Stimulated activated CD4-positive, alpha-beta T cell treated with anti-CD3 and anti-CD28 coated beads, Interleukin-15, amount 100 ng/mL, for 48 hours (primary cell): ENCODE data around the gene BANF2.
"Not testable (repeated sequence)": the region's sequence is repeated elsewhere in the genome, so short reads cannot be mapped to it uniquely, and the experiment has no call there.

Source experiments
- DNase-seq, 2 donors: peaks; one replicate each; pipeline ENCODE4 v3.0.0-alpha.2; 2020; ENCODE audit warnings: low read depth in 2 of 2

Gene BANF2

GRCh38 chr20:17682889-17683198 is 16.9 kb upstream of the BANF2 start:
- DNase-seq: no peak

GRCh38 chr20:17683218-17684076 is 16.3 kb upstream of the BANF2 start:
- DNase-seq: no peak

- no peak for DNase-seq
Observed at GRCh38 chr20:17684077-17684888, 15.5 kb upstream of the BANF2 start.

GRCh38 chr20:17685168-17685567 is 14.6 kb upstream of the BANF2 start:
- no peak for DNase-seq

GRCh38 chr20:17687800-17688199 is 12.0 kb upstream of the BANF2 start:
- no peak for DNase-seq

- no peak for DNase-seq
Observed at GRCh38 chr20:17688965-17689364, 10.8 kb upstream of the BANF2 start.

GRCh38 chr20:17690144-17690543 is 9.6 kb upstream of the BANF2 start:
- DNase-seq: no peak

- no peak for DNase-seq
Observed at GRCh38 chr20:17691758-17692157, 8.0 kb upstream of the BANF2 start.

GRCh38 chr20:17693444-17694001 is 6.2 kb upstream of the BANF2 start:
- no peak for DNase-seq

GRCh38 chr20:17694767-17695166 is 5.0 kb upstream of the BANF2 start:
- no peak for DNase-seq

GRCh38 chr20:17696287-17696686 is 3.5 kb upstream of the BANF2 start:
- no peak for DNase-seq

- DNase-seq: no peak
Observed at GRCh38 chr20:17697171-17697570, 2.6 kb upstream of the BANF2 start.

- DNase-seq: no peak
Observed at GRCh38 chr20:17698384-17698783, 1.4 kb upstream of the BANF2 start.

- DNase-seq: no peak
Observed at GRCh38 chr20:17700637-17701036, 871 bp downstream of the BANF2 start.

GRCh38 chr20:17701826-17702225 is 2.1 kb downstream of the BANF2 start:
- no peak for DNase-seq

GRCh38 chr20:17704589-17705317 is 5.0 kb downstream of the BANF2 start:
- DNase-seq: no peak

- no peak for DNase-seq
Observed at GRCh38 chr20:17705916-17706315, 6.2 kb downstream of the BANF2 start.

GRCh38 chr20:17706632-17707031 is 6.9 kb downstream of the BANF2 start:
- DNase-seq: no peak

GRCh38 chr20:17707951-17708350 is 8.2 kb downstream of the BANF2 start:
- DNase-seq: not testable (repeated sequence)

GRCh38 chr20:17708675-17709360 is 9.1 kb downstream of the BANF2 start:
- DNase-seq: no peak
